ENCODE data around the gene PEX6.
"Not testable (repeated sequence)": the region's sequence is repeated elsewhere in the genome, so short reads cannot be mapped to it uniquely, and the experiment has no call there.

PEX6 gene

GRCh38 chr6:42961020-42961470 is 17.9 kb downstream of the PEX6 start:
- H3K27ac ChIP-seq: no peak overlapping the region
- H3K4me3 ChIP-seq: peak overlapping the region; percentile 78
- no peak for DNase-seq (ENCODE audit: low spot score)
- TF ChIP-seq, protein P1, sequence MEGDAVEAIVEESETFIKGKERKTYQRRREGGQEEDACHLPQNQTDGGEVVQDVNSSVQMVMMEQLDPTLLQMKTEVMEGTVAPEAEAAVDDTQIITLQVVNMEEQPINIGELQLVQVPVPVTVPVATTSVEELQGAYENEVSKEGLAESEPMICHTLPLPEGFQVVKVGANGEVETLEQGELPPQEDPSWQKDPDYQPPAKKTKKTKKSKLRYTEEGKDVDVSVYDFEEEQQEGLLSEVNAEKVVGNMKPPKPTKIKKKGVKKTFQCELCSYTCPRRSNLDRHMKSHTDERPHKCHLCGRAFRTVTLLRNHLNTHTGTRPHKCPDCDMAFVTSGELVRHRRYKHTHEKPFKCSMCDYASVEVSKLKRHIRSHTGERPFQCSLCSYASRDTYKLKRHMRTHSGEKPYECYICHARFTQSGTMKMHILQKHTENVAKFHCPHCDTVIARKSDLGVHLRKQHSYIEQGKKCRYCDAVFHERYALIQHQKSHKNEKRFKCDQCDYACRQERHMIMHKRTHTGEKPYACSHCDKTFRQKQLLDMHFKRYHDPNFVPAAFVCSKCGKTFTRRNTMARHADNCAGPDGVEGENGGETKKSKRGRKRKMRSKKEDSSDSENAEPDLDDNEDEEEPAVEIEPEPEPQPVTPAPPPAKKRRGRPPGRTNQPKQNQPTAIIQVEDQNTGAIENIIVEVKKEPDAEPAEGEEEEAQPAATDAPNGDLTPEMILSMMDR (IDR thresholded peaks at IDR 0.05): no peak

DNA sequence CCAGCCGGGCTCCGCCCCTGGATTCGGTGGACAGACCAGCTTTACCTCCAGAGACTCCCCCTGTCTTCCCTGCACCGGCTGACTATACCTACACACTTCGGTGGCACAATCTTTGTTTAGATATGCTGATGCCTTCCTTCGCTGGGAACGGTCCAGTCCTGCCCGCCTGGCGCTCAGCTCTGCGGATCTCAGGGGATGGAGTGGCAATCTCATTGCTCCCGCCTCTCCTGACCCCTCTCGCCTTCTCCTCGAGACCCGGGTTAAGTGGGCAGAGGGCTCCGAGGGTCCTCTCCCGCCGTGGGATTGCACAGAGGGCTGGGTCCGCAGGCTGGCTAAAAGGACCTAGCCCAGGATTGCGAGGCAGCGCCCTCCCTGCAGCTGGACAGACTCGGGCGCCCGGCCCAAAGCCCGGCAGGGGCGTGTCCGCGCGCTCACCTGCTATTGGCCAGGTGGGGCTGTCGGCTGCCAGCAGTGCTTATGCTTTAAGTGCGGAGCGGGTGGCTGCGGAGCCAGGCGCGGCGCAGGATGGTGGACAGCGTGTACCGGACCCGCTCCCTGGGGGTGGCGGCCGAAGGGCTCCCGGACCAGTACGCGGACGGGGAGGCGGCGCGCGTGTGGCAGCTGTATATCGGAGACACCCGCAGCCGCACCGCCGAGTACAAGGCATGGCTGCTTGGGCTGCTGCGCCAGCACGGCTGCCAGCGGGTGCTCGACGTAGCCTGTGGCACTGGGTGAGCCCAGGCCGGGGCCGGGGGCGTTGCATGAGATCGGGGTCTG is 18.6 kb downstream of the PEX6 start, which contains the start of gene GNMT:
Gene GNMT (plus strand): TSS at position 512 of the 777 bp plus-strand sequence. CDS start 14 bp downstream, at position 526.
- Histone ChIP-seq H3K27ac (no peak within 1 kb of the TSS), H3K4me3 (peak within 1 kb of the TSS; percentile 78)
- DNase-seq (ENCODE audit: low spot score): no peak
- TF ChIP-seq, protein P1 (IDR thresholded peaks at IDR 0.05): no peak

- Histone ChIP-seq H3K27ac (no peak overlapping the region), H3K4me3 (peak overlapping the region; percentile 78)
- DNase-seq (ENCODE audit: low spot score): no peak
- TF ChIP-seq, protein P1 (IDR thresholded peaks at IDR 0.05): no peak
Measured at GRCh38 chr6:42959917-42960242, 19.1 kb downstream of the PEX6 start.

DNA sequence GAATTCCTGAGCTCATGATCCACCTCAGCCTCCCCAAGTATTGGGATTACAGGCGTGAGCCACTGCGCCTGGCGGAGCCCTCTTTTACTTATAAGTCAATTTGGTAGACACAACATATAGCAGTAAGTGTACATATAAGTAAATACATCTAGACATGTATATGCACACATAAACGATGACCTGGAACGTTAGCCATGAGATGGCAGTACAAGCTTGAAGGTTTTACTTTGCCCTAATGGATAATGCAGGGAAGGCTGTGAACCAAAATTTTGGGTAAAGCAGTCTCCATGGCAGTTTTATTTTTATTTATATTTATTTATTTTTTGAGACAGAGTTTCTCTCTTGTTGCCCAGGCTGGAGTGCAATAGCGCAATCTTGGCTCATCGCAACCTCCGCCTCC is 20.9 kb downstream of the PEX6 start:
- no peak overlapping the region for H3K4me3 ChIP-seq
- H3K27ac ChIP-seq: no peak overlapping the region
- no peak for DNase-seq (ENCODE audit: low spot score)
- TF ChIP-seq, protein P1 (IDR thresholded peaks at IDR 0.05): no peak

- not testable (repeated sequence) for DNase-seq (ENCODE audit: low spot score); H3K27ac ChIP-seq; H3K4me3 ChIP-seq
Measured at GRCh38 chr6:42954405-42954804, 24.6 kb downstream of the PEX6 start.

DNA sequence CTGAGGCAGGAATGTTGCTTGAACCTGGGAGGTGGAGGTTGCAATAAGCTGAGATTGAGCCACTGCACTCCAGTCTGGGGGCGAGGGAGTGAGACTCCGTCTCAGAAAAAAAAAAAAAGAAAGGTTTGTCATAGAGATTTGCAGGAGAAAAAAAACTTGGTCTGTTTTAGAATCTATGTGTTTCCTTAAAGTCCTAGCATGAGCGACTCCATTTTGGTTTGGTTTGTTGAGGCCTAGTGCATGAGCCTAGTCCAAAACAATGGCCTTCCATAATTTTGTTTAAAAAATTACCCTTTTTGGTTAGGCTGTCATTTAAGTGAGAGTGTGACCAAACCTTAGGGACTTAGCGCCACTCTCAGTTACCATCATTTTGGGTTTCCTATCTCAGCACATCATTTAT is 26.6 kb downstream of the PEX6 start:
- Histone ChIP-seq H3K27ac (no peak overlapping the region), H3K4me3 (no peak overlapping the region)
- TF ChIP-seq, protein P1 (IDR thresholded peaks at IDR 0.05): no peak
- no peak for DNase-seq (ENCODE audit: low spot score)

- Histone ChIP-seq H3K27ac (no peak overlapping the region), H3K4me3 (no peak overlapping the region)
- no peak for DNase-seq (ENCODE audit: low spot score)
- TF ChIP-seq, protein P1 (IDR thresholded peaks at IDR 0.05): no peak
Measured at GRCh38 chr6:42947950-42948349, 31.0 kb downstream of the PEX6 start.
